DMS79 treated with DMSO at 0.1 percent for 48 hours (cell line): Measurements from ENCODE around the gene ACSM5.
"Not testable (repeated sequence)": the region's sequence is repeated elsewhere in the genome, so short reads cannot be mapped to it uniquely, and the experiment has no call there.

Experiments
- DNase-seq: peaks from one replicate; lab custom pipeline; 2025; lab: John Stamatoyannopoulos, UW

The ACSM5 gene

DNA sequence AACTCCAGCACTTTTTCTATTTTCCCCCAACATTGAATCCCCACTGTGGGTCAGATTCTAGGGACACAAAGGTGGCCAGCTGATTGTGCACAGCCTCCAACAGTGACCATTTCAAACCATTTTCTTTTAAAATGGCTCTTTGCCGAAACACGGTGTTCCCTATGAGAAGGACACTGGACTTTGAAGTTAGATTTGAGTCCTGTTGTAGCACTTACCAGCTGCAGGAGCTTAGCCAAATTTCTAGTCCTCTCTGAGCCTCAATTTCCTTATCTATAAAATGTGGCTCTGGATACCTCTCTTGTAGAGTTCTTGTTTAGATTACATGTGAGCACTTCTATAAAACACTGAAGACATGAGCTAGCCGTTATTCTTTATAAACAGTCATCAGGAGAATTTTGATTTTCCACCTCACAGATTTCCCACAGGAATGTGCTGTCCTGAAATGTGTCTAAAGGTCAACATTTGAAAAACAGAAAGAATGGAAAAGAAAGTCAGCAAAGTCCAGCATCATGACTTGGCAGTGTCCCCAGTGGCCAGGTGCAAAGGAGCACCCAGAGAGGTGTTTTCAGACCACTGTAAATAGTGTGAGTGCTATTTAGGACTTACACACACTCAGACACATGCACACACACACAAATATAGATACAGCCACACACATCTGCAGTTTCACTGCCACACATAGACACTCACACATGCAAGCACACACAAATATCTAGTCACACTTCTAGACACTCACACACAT is 37.5 kb downstream of the ACSM5 start:
- not testable (repeated sequence) for DNase-seq

DNA sequence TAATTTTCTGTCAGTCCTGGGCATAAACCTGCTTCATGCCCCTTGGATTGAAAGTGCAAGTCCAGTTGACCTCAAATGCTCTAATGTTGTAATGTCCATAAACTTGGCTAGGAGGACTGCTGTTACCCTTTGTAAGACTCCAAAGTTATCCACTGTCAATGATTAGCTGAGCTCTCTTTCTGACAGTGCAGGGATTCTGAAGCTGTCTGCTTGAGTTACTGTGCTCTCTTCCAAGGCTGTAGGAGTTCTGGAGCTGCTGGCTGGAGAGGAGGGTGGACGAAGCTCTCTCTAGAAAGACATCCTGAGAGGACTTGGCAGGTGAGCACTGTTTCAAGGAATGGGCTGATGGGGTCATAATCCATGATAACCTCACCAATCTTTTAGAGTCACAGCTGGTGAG is 42.0 kb downstream of the ACSM5 start, which contains the start of gene ACSM2A:
Gene ACSM2A (plus strand): TSS at position 158 of the 400 bp plus-strand sequence. CDS start 8,594 bp downstream, outside the sequence.
- DNase-seq, result not testable (repeated sequence)

- DNase-seq, result not testable (repeated sequence)
Measured at GRCh38 chr16:20453633-20454032, 44.3 kb downstream of the ACSM5 start.

- not testable (repeated sequence) for DNase-seq
Measured at GRCh38 chr16:20459227-20459626, 49.9 kb downstream of the ACSM5 start.

DNA sequence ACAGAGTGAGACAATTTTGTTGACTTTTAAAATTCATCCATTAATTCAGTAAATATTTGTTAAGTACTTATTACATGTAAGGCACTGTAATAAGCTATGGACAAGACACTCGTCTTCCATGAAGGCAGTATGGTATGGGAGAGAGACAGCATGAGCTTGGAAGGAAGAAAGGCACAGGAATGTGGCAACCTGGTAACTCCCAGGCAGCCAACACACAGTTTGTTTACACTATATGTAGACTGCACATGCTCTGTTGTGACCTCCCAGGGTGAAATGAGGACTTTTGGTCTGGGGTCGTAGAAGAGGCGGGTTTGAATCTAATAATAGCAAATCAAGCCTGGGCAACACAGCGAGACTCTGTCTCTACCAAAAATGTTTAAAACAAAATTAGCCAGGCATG is 51.0 kb downstream of the ACSM5 start:
- not testable (repeated sequence) for DNase-seq

GRCh38 chr16:20468954-20469353 is 59.6 kb downstream of the ACSM5 start:
- DNase-seq, result not testable (repeated sequence)

- DNase-seq, result not testable (repeated sequence)
Measured at GRCh38 chr16:20469930-20470329, 60.6 kb downstream of the ACSM5 start.

- not testable (repeated sequence) for DNase-seq
Measured at GRCh38 chr16:20470732-20471131, 61.4 kb downstream of the ACSM5 start.

DNA sequence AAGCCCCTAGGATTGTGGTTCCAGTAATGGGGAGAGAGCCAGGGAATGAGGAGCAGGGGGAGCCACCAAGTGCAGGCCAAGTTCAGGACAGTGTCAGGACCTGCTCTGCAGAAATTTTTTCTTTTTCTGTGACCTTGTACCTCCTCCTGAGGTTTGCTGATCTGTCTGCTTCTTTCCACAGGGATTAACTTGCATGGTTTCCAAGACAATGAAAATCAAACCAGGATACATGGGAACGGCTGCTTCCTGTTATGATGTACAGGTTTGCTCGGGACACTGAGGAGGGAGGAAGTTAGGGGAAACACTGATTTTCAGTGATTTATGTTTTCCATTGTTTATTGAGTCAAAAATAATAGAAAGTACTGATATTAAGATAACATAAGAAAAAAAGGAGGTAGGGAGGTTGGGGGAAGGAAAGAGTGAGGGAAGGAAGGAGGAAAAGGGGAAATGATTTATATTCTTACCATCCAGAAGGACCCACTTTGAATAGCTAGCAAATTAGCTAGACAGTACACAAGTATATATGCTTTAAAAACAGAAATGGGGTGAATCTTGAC is 67.9 kb downstream of the ACSM5 start:
- DNase-seq, result not testable (repeated sequence)

DNA sequence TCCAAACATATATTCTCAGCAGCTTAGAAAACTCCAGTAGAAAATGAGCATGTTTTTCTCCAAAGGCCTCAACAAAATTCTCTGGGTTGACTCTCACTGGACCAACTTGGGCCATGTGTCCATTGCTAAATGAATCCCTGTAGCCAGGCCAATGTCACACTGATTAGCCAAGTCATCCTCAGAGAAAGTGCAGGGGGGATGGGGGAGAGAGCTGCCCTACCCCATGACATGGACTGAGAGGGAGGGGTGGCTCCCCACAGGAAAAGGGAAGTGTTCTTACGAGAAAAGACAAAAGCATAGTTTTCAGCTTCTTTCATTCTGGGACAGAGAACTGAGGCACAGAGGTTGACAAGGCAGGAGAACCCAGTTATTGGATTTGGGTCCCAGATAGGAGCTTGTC is 74.7 kb downstream of the ACSM5 start:
- not testable (repeated sequence) for DNase-seq

GRCh38 chr16:20484726-20485125 is 75.4 kb downstream of the ACSM5 start:
- no peak for DNase-seq

DNA sequence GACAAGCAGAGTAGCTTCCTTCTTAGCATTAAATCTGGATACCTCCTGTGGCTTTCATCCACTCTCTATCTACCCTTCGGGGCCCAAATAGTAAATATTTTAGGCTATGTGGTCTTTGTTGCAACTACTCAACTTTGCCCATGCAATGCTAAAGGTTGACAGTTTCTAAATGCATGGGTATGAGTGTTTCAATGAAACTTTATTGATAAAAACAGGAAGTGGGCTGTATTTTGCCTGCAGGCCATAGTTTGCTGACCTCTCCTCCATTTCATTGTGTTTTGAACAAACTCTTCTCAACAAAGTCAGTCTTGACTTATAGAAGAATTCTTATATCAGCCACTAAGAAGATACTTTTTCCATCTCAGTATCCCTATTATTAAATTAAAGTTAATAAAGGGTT is 76.1 kb downstream of the ACSM5 start:
- no peak for DNase-seq
